Upper lobe of left lung (tissue), 4 donors: ENCODE data around the gene SMLR1.

Experiments used
- CTCF ChIP-seq, 6 experiments: fragments of 450-650 bp in 4 of 6; fragments of 200-600 bp in 2 of 6; sonication (generic) in 2 of 6; IDR thresholded peaks; one replicate each; pipeline ENCODE4 v1.5.1; 2016 to 2019; ENCODE audit warnings: antibody characterized with exemption in 6 of 6
- POLR2A ChIP-seq, 4 donors: fragments of 450-650 bp; IDR thresholded peaks; one replicate each; pipeline ENCODE4 v1.5.1; 2016 to 2017; ENCODE audit warnings: antibody characterized with exemption in 4 of 4, mild to moderate bottlenecking in 2 of 4

- TF ChIP-seq CTCF (IDR thresholded peaks at IDR 0.05), result no peak
- no peak for TF ChIP-seq POLR2A (IDR thresholded peaks at IDR 0.05)
Observed at GRCh38 chr6:130865793-130866192, 38.6 kb downstream of the SMLR1 start.
